NCI-H1105 (cell line): ENCODE measurements around the gene SLC6A16.
"Not testable (repeated sequence)": the region's sequence is repeated elsewhere in the genome, so short reads cannot be mapped to it uniquely, and the experiment has no call there.

Experiments used
- DNase-seq: peaks from one replicate; lab custom pipeline; 2025; lab: John Stamatoyannopoulos, UW

SLC6A16 gene

GRCh38 chr19:49324801-49325576, at the start of gene SLC6A16:
Gene SLC6A16, minus strand, starts transcription at chr19:49325191. Its CDS starts 13,844 bp downstream, at chr19:49311347.
- no peak for DNase-seq

GRCh38 chr19:49373174-49373573, 48.2 kb upstream of the SLC6A16 start:
- not testable (repeated sequence) for DNase-seq

- no peak for DNase-seq
Observed at GRCh38 chr19:49371184-49371583, 46.2 kb upstream of the SLC6A16 start.

- no peak for DNase-seq
Observed at GRCh38 chr19:49368711-49369358, 43.8 kb upstream of the SLC6A16 start.

GRCh38 chr19:49366110-49366509, 41.1 kb upstream of the SLC6A16 start:
- no peak for DNase-seq

GRCh38 chr19:49364083-49364737, 39.2 kb upstream of the SLC6A16 start:
- no peak for DNase-seq

- no peak for DNase-seq
Observed at GRCh38 chr19:49363268-49364082, 38.5 kb upstream of the SLC6A16 start, which contains the start of gene DKKL1. Gene DKKL1, plus strand, starts transcription at chr19:49363877. Its CDS starts 122 bp downstream, at chr19:49363999.

GRCh38 chr19:49362929-49363267, 37.9 kb upstream of the SLC6A16 start:
- DNase-seq: no peak

- DNase-seq: no peak
Observed at GRCh38 chr19:49362048-49362928, 37.3 kb upstream of the SLC6A16 start, which contains the start of gene TEAD2. Gene TEAD2, minus strand, starts transcription at chr19:49362416. Its CDS starts 2,341 bp downstream, at chr19:49360075.

GRCh38 chr19:49361438-49362047, 36.6 kb upstream of the SLC6A16 start:
- DNase-seq: no peak

GRCh38 chr19:49359851-49360820, 35.1 kb upstream of the SLC6A16 start:
- no peak for DNase-seq

GRCh38 chr19:49357186-49357585, 32.2 kb upstream of the SLC6A16 start:
- no peak for DNase-seq

GRCh38 chr19:49356382-49356781, 31.4 kb upstream of the SLC6A16 start:
- no peak for DNase-seq

- no peak for DNase-seq
Observed at GRCh38 chr19:49355909-49356353, 30.9 kb upstream of the SLC6A16 start.

- DNase-seq: no peak
Observed at GRCh38 chr19:49349567-49349966, 24.6 kb upstream of the SLC6A16 start.

GRCh38 chr19:49348305-49349189, 23.6 kb upstream of the SLC6A16 start:
- DNase-seq: no peak

- DNase-seq: no peak
Observed at GRCh38 chr19:49347835-49348234, 22.8 kb upstream of the SLC6A16 start.

- DNase-seq: no peak
Observed at GRCh38 chr19:49347191-49347590, 22.2 kb upstream of the SLC6A16 start.
